Nephron progenitor cell (in vitro differentiated cells): ENCODE measurements around the gene TRAFD1.

Source experiments
- DNase-seq: peaks from one replicate; pipeline ENCODE4 v3.0.0; 2021
- H3K27ac Mint-ChIP-seq: 2 replicates; pipeline ENCODE4 v1.8.0; 2021; ENCODE audit warnings: mild to moderate bottlenecking, moderate library complexity, mixed read lengths
- H3K27me3 Mint-ChIP-seq: 2 replicates; pipeline ENCODE4 v1.8.0; 2021; ENCODE audit warnings: mild to moderate bottlenecking, low read depth, mixed read lengths; ENCODE audit not compliant: poor library complexity
- H3K36me3 Mint-ChIP-seq: 2 replicates; pipeline ENCODE4 v1.8.0; 2021; ENCODE audit warnings: low read depth, mixed read lengths
- H3K4me1 Mint-ChIP-seq: 2 replicates; pipeline ENCODE4 v1.8.0; 2021; ENCODE audit warnings: mixed read lengths
- H3K4me3 Mint-ChIP-seq: 2 replicates; pipeline ENCODE4 v1.8.0; 2021; ENCODE audit warnings: mild to moderate bottlenecking, moderate library complexity, mixed read lengths
- H3K9me3 Mint-ChIP-seq: 2 replicates; pipeline ENCODE4 v1.8.0; 2021; ENCODE audit warnings: mild to moderate bottlenecking, moderate library complexity, mixed read lengths
- CTCF ChIP-seq: fragments of 200-600 bp; sonication (generic); IDR thresholded peaks from 2 replicates; pipeline ENCODE4 v1.5.0; 2021; ENCODE audit warnings: antibody characterized with exemption

TRAFD1 gene

GRCh38 chr12:112125250-112125999 lies at the start of gene TRAFD1:
Gene TRAFD1, plus strand, starts transcription at chr12:112125560. Its CDS starts 4,963 bp downstream, at chr12:112130523.
- peak; percentile 98 for DNase-seq
- H3K4me1 Mint-ChIP-seq: peaks cover 35% of the 10 kb centered on the region
- H3K27me3 Mint-ChIP-seq: peaks cover 7% of the 10 kb centered on the region
- no peaks in the 10 kb centered on the region for H3K9me3 Mint-ChIP-seq
- H3K4me3 Mint-ChIP-seq: peak within 1 kb of the TSS; percentile 77
- H3K27ac Mint-ChIP-seq: no peak within 1 kb of the TSS
- no peaks in the 10 kb centered on the region for H3K36me3 Mint-ChIP-seq
- no peak for TF ChIP-seq CTCF

GRCh38 chr12:112087055-112087850 lies 38.1 kb upstream of the TRAFD1 start:
- DNase-seq: no peak
- H3K27me3 Mint-ChIP-seq: peaks cover 2% of the 10 kb centered on the region
- H3K9me3 Mint-ChIP-seq: no peaks in the 10 kb centered on the region
- no peak overlapping the region for H3K4me3 Mint-ChIP-seq
- peak; percentile 31 for TF ChIP-seq CTCF
- H3K27ac Mint-ChIP-seq: peak overlapping the region; percentile 70
- H3K4me1 Mint-ChIP-seq: peaks cover 12% of the 10 kb centered on the region
- peaks cover 64% of the 10 kb centered on the region for H3K36me3 Mint-ChIP-seq

- peaks cover 62% of the 10 kb centered on the region for H3K36me3 Mint-ChIP-seq
Observed at GRCh38 chr12:112087851-112088250, 37.5 kb upstream of the TRAFD1 start.

GRCh38 chr12:112091563-112091962 lies 33.8 kb upstream of the TRAFD1 start:
- peaks cover 12% of the 10 kb centered on the region for H3K4me1 Mint-ChIP-seq

More at GRCh38 chr12:112087851-112088250, 37.5 kb upstream of the TRAFD1 start:
- Mint-ChIP-seq H3K9me3 (no peaks in the 10 kb centered on the region), H3K27me3 (peaks cover 2% of the 10 kb centered on the region), H3K4me1 (peaks cover 12% of the 10 kb centered on the region), H3K27ac (peak overlapping the region; percentile 72), H3K4me3 (no peak overlapping the region)
- DNase-seq: no peak
- no peak for TF ChIP-seq CTCF

GRCh38 chr12:112096070-112096469 lies 29.3 kb upstream of the TRAFD1 start:
- Mint-ChIP-seq H3K36me3 (peaks cover 74% of the 10 kb centered on the region), H3K4me3 (no peak overlapping the region), H3K27ac (no peak overlapping the region), H3K27me3 (peaks cover 2% of the 10 kb centered on the region), H3K9me3 (no peaks in the 10 kb centered on the region), H3K4me1 (no peaks in the 10 kb centered on the region)
- no peak for DNase-seq
- TF ChIP-seq CTCF: no peak

More at GRCh38 chr12:112091563-112091962, 33.8 kb upstream of the TRAFD1 start:
- no peak for TF ChIP-seq CTCF
- no peak overlapping the region for H3K27ac Mint-ChIP-seq
- DNase-seq: no peak
- H3K4me3 Mint-ChIP-seq: no peak overlapping the region
- H3K36me3 Mint-ChIP-seq: peaks cover 67% of the 10 kb centered on the region
- H3K9me3 Mint-ChIP-seq: no peaks in the 10 kb centered on the region
- H3K27me3 Mint-ChIP-seq: peaks cover 2% of the 10 kb centered on the region
